HEK293T (cell line): ENCODE measurements around the gene ACTR1B.
"Not testable (repeated sequence)": the region's sequence is repeated elsewhere in the genome, so short reads cannot be mapped to it uniquely, and the experiment has no call there.

Source experiments
- CTCF ChIA-PET: fragments of 350-600 bp; formaldehyde crosslinking; extraction: SDS; loops from one replicate; lab custom pipeline; 2021; ENCODE audit warnings: antibody characterized with exemption, inconsistent platforms; lab: Yijun Ruan, JAX
- POLR2A ChIA-PET: fragments of 350-600 bp; formaldehyde crosslinking; extraction: SDS; loops from one replicate; lab custom pipeline; 2020; ENCODE audit warnings: antibody characterized with exemption, inconsistent platforms; lab: Yijun Ruan, JAX
- DNase-seq: peaks from one replicate; pipeline ENCODE4 v3.0.0; 2012; ENCODE audit warnings: mixed read lengths; ENCODE audit errors: extremely low spot score
- ARNT ChIP-seq: fragments of 450-650 bp; IDR thresholded peaks from 2 replicates; pipeline ENCODE4 v1.6.1; 2017; ENCODE audit warnings: mild to moderate bottlenecking
- BHLHE40 ChIP-seq: fragments of 450-650 bp; IDR thresholded peaks from 2 replicates; pipeline ENCODE4 v1.6.1; 2016; ENCODE audit warnings: mild to moderate bottlenecking, moderate library complexity, borderline replicate concordance
- CTBP1 ChIP-seq: fragments of 450-650 bp; IDR thresholded peaks from 2 replicates; pipeline ENCODE4 v1.6.1; 2016; ENCODE audit warnings: borderline replicate concordance
- ELF4 ChIP-seq: fragments of 450-650 bp; IDR thresholded peaks from 2 replicates; pipeline ENCODE4 v1.6.1; 2017; ENCODE audit warnings: antibody characterized with exemption
- FOXA1 ChIP-seq: fragments of 450-650 bp; IDR thresholded peaks from 2 replicates; pipeline ENCODE4 v1.6.1; 2016; ENCODE audit warnings: mild to moderate bottlenecking
- FOXK2 ChIP-seq: fragments of 450-650 bp; IDR thresholded peaks from 2 replicates; pipeline ENCODE4 v1.6.1; 2016; ENCODE audit warnings: mild to moderate bottlenecking
- FOXM1 ChIP-seq: fragments of 450-650 bp; IDR thresholded peaks from 2 replicates; pipeline ENCODE4 v1.6.1; 2017; ENCODE audit warnings: mild to moderate bottlenecking, borderline replicate concordance
- HDGF ChIP-seq: fragments of 450-650 bp; IDR thresholded peaks from 2 replicates; pipeline ENCODE4 v1.6.1; 2017; ENCODE audit warnings: antibody characterized with exemption, borderline replicate concordance
- L3MBTL2 ChIP-seq: fragments of 450-650 bp; conservative IDR thresholded peaks from 2 replicates; pipeline ENCODE4 v1.6.1; 2016; ENCODE audit warnings: mild to moderate bottlenecking
- LEF1 ChIP-seq: fragments of 450-650 bp; IDR thresholded peaks from 2 replicates; pipeline ENCODE4 v1.6.1; 2017; ENCODE audit warnings: mild to moderate bottlenecking, borderline replicate concordance
- NFRKB ChIP-seq: fragments of 450-650 bp; IDR thresholded peaks from 2 replicates; pipeline ENCODE4 v1.6.1; 2016; ENCODE audit warnings: mild to moderate bottlenecking, moderate library complexity
- SP1 ChIP-seq: fragments of 450-650 bp; IDR thresholded peaks from 2 replicates; pipeline ENCODE4 v1.6.1; 2017
- SUZ12 ChIP-seq: fragments of 450-650 bp; IDR thresholded peaks from 2 replicates; pipeline ENCODE4 v1.6.1; 2016; ENCODE audit warnings: mild to moderate bottlenecking
- TARDBP ChIP-seq: fragments of 450-650 bp; IDR thresholded peaks from 2 replicates; pipeline ENCODE4 v1.6.1; 2016
- ZNF384 ChIP-seq: fragments of 450-650 bp; IDR thresholded peaks from 2 replicates; pipeline ENCODE4 v1.6.1; 2016
- TF ChIP-seq, protein P1 (sequence below): fragments of 450-650 bp; IDR thresholded peaks from 2 replicates; pipeline ENCODE4 v1.6.1; 2016

ACTR1B gene

DNA sequence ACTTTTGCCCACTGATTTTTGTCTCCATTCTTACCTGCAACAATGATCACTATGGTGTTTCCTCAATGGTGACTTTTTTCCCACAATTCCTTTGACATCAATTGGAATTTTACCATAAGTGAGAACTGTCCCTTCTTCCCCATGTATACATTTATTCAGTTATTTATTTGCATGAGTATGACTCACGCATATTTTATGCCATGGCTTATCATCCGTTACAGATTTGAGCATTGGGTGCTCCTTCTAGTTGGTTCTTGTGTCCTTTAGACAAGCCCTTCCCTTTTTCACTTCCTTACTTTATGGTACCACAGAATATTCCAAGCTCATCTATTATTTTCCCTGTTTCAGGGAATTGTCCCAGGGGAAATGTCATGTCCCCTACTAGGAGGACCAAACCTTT, 10.4 kb downstream of the ACTR1B start:
- no peak for DNase-seq
- TF ChIP-seq FOXA1, result no peak
- TF ChIP-seq L3MBTL2, result no peak
- TF ChIP-seq BHLHE40, result no peak
- TF ChIP-seq ELF4, result no peak
- TF ChIP-seq ZNF384, result no peak
- TF ChIP-seq LEF1, result no peak
- TF ChIP-seq CTBP1, result no peak
- no peak for TF ChIP-seq FOXM1
- ChIA-PET POLR2A (interaction anchor here (4.9 to 5.2 kb wide), 2 partner anchors 8 to 10 kb away, joined by 40 to 60 read pairs; partner anchors contain the start of genes ACTR1B and COX5B), CTCF (no interaction called here)

DNA sequence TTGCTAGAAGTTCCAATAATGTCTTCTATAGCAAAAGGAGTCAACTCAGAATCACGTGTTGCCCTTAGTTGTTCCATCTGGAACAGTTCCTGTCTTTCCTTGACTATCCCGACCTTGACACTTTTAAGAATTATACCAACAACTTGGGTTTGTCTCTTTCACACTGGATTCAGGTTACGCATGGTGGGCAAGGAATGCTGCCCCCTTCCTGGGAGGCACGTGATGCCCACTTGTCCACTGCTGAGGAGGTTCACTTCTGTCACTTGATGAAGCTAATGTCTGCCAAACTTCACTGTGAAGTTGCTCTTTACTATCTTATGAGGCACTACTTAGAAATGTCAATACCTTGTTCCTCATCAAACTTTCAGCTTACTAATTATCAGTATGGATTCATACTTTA, 12.7 kb downstream of the ACTR1B start:
- no peak for DNase-seq
- ChIA-PET POLR2A (interaction anchor here (1.2 to 4.9 kb wide), 2 partner anchors 9 to 13 kb away, joined by 4 to 60 read pairs; partner anchors contain the start of gene ACTR1B), CTCF (interaction anchor here (0.9 to 1.1 kb wide), 2 partner anchors 11 to 14 kb away, joined by 3 read pairs; no protein-coding TSS in a partner anchor)
- no peak for TF ChIP-seq ELF4
- no peak for TF ChIP-seq NFRKB
- TF ChIP-seq CTBP1, result no peak
- TF ChIP-seq FOXM1, result no peak
- TF ChIP-seq BHLHE40, result no peak
- no peak for TF ChIP-seq FOXA1
- TF ChIP-seq ZNF384, result no peak
- TF ChIP-seq LEF1, result no peak
- no peak for TF ChIP-seq ARNT
- TF ChIP-seq TARDBP, result no peak
- no peak for TF ChIP-seq L3MBTL2
- no peak for TF ChIP-seq SP1
- TF ChIP-seq SUZ12, result no peak

DNA sequence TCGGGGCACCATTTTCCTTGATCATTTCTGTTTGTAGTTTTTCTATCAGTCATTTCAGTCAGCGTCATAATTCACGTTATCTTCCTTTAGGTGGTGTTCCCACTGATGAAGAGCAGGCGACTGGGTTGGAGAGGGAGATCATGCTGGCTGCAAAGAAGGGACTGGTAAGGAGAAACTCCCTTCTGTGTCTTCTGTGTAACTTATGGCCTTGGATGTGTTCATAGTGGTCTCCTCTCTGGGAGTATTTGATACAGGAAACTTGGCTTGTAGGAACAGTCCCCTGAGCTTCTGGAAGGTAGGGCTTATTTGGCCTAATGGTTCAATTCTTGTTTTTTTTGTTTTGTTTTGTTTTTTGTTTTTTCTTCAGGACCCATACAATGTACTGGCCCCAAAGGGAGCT, 16.9 kb downstream of the ACTR1B start:
- POLR2A ChIA-PET, result interaction anchor here (1.2 to 6.0 kb wide), 6 partner anchors 9 to 95 kb away, joined by 3 to 164 read pairs (median 22); partner anchors contain the start of gene ACTR1B
- TF ChIP-seq FOXA1, result no peak
- no peak for TF ChIP-seq ZNF384
- no peak for TF ChIP-seq L3MBTL2
- no peak for TF ChIP-seq FOXK2
- TF ChIP-seq ELF4, result no peak
- no peak for TF ChIP-seq NFRKB
- no peak for TF ChIP-seq LEF1
- no peak for TF ChIP-seq TARDBP
- TF ChIP-seq FOXM1, result no peak
- TF ChIP-seq HDGF, result no peak
- no peak for TF ChIP-seq CTBP1
- no peak for TF ChIP-seq SUZ12
- DNase-seq, result no peak
- CTCF ChIA-PET, result no interaction called here

DNA sequence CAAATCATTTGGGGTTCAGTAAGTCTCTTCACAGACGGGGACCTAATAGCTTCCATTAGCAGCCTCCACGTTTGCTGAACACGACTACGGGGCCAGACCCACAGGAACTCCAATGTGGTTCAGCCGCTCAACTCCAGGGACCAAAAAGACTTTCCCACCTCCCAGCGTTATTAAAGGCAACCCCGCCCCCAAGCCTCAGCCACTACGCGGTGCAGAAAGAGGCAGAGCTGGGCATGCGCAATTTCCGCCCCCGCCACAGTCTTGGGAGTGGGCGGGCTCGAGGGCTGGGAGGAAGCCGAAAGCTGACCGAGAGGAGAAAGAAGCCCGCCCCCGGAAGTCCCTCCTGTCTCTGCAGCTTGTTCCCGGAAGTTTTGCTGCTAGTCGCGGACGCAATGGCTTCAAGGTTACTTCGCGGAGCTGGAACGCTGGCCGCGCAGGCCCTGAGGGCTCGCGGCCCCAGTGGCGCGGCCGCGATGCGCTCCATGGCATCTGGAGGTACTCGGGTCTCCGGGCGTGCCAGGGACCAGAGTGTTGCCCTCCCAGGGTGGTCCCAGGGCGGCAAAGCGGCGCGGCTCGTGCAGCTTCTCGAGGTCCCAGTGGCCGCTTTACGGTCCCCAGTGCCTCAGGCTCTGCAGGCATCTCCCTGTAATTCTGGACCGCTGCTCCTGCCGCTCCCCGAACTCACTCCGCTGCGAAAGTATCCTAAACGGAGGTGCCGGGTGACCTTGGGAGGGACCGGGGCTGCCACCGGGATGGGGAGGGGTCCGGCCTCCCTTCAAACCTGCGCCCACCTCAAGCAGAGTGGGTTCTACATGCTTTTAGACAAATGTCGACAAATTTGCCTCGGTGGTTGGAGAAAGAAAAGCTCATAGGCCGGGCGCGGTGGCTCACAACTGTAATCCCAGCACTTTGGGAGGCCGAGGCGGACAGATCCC, 17.9 kb downstream of the ACTR1B start, which contains the start of gene COX5B:
Gene COX5B (plus strand): TSS at position 368 of the 935 bp plus-strand sequence. CDS start 25 bp downstream, at position 393.
- ChIA-PET CTCF (interaction anchor here (0.8 kb wide), 1 partner anchor 19 kb away, joined by 6 read pairs; no protein-coding TSS in a partner anchor), POLR2A (interaction anchor here (0.5 to 6.0 kb wide), 15 partner anchors 10 to 759 kb away, joined by 3 to 164 read pairs (median 4); partner anchors contain the start of genes ACTR1B and ANKRD36B)
- TF ChIP-seq ELF4 (peak; percentile 79), NFRKB (no peak), BHLHE40 (no peak), HDGF (no peak), L3MBTL2 (peak; percentile 61), LEF1 (no peak)
- TF ChIP-seq, protein P1, sequence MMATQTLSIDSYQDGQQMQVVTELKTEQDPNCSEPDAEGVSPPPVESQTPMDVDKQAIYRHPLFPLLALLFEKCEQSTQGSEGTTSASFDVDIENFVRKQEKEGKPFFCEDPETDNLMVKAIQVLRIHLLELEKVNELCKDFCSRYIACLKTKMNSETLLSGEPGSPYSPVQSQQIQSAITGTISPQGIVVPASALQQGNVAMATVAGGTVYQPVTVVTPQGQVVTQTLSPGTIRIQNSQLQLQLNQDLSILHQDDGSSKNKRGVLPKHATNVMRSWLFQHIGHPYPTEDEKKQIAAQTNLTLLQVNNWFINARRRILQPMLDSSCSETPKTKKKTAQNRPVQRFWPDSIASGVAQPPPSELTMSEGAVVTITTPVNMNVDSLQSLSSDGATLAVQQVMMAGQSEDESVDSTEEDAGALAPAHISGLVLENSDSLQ, result no peak

DNA sequence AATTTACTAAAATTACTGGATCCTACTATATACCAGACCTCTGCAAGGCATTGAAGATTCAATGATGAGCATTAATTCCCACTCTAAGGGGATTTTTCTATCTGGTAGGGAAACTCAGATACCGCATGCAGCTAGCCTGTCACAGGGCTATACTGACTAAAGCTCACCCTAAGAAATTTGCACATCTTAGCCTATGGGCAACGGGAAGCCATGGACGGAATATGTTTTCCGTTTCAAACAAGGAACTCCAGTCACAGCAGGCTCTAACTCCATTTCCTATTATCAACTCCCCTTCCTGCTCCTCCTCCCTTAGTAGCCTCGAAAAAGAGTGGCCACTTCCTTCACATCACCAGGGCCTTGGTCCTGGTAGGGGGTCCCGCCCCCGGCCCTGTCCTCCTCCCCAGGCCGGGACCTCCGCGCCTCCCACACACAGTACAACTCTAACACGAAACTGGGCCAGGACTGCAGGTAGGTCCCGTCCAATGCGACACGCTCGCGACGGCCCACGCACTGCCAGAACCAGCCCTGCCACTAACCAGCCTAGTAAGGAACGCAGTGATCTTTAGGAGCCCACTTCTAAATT, 18.6 kb downstream of the ACTR1B start:
- TF ChIP-seq FOXM1 (no peak), HDGF (no peak), L3MBTL2 (peak; percentile 42; the same call in 1 of the 2 replicates)
- ChIA-PET CTCF (interaction anchor here (0.8 kb wide), 1 partner anchor 20 kb away, joined by 6 read pairs; no protein-coding TSS in a partner anchor), POLR2A (interaction anchor here (0.8 to 6.0 kb wide), 10 partner anchors 9 to 55 kb away, joined by 3 to 164 read pairs (median 9); partner anchors contain the start of genes ACTR1B and ANKRD36B)
- DNase-seq, result no peak

More for the DNA sequence above, 17.9 kb downstream of the ACTR1B start, which contains the start of gene COX5B:
- peak; percentile 99 for DNase-seq

DNA sequence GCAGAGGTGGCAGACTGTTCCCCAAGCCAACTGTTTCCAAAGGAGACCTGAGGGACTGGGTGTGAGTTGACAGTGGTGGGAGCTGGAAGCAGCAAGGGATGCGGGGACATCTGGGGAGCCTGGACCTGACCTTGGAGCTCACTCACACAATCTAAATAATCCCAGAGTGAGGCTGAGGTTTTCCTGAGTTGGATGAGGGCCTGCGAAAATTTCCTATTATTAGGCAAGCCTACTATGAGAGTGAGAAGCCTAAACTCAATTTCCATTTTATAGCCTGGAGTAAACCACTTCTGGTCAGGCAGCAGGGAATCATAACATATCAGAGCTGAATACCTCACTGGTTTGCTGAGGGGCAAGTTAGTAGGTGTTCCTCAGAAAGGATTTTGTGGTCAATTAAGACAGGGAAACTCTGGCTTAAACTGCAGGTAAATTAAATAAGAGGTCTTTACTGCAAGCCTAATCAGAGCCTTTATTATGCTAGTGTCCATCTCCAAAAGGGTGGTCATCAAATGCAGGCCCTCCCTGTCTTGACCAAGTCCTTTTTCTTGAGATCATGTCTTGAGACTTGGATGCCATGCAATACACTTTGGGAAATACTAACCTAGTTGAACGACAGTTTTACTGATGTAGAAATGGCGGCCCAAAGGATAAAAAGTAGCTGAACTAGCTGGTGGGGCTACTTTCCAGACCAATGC, 19.7 kb downstream of the ACTR1B start:
- CTCF ChIA-PET, result interaction anchor here (0.6 kb wide), 1 partner anchor 56 kb away, joined by 3 read pairs; no protein-coding TSS in a partner anchor
- TF ChIP-seq ELF4 (no peak), FOXA1 (no peak), NFRKB (no peak), LEF1 (no peak), L3MBTL2 (no peak), SP1 (no peak), ARNT (no peak), TARDBP (no peak), BHLHE40 (no peak), SUZ12 (no peak)
- TF ChIP-seq, protein P1, result no peak
- POLR2A ChIA-PET, result interaction anchor here (3.6 to 6.0 kb wide), 3 partner anchors 12 to 20 kb away, joined by 34 to 164 read pairs (median 40); partner anchors contain the start of gene ACTR1B
- no peak for DNase-seq

DNA sequence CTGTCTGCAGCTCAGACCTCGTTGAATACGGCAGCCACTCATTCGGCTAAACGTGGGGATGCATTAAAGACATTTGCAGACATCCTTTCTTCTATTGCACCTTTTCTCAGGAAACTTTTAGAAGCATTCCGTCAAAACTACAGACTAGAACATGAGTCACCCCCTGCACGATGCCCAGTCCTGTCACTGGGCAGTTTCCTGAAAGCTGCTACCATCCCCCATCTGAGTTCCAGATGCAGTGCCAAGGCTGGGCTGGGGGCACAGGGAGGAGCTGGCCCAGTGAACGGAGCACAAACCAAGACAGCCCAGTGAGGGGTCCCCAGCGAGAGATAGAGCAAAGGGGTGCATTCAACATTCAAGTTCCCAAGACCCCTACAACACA, 37.8 kb downstream of the ACTR1B start:
- DNase-seq, CTCF ChIA-PET, POLR2A ChIA-PET: not testable (repeated sequence)

DNA sequence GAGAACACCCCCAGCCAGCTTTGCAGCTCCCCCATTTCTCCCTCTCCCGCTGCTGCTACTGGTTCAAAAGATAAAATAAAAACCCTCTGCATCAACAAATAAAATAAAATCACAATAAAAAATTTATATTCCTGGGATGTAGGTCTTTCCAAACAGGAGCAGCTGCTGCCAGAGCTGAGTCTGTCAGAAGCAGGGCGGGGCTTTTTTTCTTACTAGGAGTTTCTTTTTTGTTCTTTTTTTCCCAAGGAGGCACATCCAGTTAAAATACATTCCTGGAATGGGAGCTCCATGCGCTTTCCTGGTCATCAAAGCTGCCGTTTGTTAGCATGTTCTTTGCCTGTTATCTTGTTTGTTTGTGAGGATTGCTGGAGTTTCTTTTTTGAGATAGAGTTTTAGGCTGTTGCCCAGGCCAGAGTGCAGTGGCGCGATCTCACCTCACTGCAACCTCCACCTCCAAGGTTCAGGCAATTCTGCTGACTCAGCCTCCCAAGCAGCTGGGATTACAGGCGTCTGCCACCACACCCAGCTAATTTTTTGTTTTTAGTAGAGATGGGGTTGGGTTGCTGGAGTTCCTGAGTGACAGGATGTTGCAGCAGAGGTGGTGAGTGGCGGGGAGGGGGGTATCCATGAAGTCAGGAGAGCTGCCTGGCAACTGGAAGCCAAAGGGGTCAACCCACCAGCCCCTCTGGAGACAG, 38.3 kb downstream of the ACTR1B start:
- POLR2A ChIA-PET, CTCF ChIA-PET, DNase-seq: not testable (repeated sequence)

DNA sequence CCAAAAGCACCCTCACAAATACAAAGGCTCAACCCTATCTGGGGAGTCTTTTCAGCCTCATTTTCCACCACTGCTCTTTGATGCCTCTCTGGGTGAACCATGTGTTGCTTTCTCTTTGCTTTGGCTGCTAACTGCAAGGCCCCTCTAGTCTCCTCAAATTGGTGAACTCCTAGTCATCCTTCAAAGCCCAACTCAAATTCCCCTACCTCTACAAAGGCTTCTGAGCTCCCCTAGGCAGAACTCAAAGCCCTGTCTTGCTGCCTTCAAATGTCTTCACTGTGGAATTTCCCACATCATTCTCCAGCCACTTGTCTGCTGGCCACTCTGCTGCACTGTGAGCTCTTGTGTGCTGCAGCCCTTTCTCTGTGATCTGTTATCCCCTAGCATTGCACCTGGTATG, 40.9 kb downstream of the ACTR1B start:
- POLR2A ChIA-PET, CTCF ChIA-PET, DNase-seq: not testable (repeated sequence)
